SK-N-SH (cell line): Measurements from ENCODE around the gene CCDC27. TPM values are rescaled to one million over a fixed set of nuclear protein-coding genes. Genes with fewer than 3 reads are reported as not detected.

Source experiments
- CTCF ChIA-PET: fragments of 300-600, 350-600 bp; formaldehyde crosslinking; extraction: SDS; loops from one replicate; lab custom pipeline; 2021; lab: Yijun Ruan, JAX
- POLR2A ChIA-PET: fragments of 350-600 bp; sonication (Branson Sonifier 250); formaldehyde crosslinking; extraction: SDS; loops from one replicate; lab custom pipeline; 2020; ENCODE audit warnings: antibody characterized with exemption, inconsistent platforms; lab: Yijun Ruan, JAX
- DNase-seq: peaks from one replicate; pipeline ENCODE4 v3.0.0; 2012
- H2AFZ ChIP-seq: fragments of 200-600 bp; sonication (generic); 2 replicates; pipeline ENCODE4 v1.8.1; 2016; ENCODE audit warnings: antibody characterized with exemption, mild to moderate bottlenecking, low read depth
- H3F3A ChIP-seq: fragments of 200-600 bp; sonication (generic); replicated peaks from 2 replicates; pipeline ENCODE3; 2016; ENCODE audit warnings: antibody characterized with exemption, mild to moderate bottlenecking; ENCODE audit not compliant: insufficient read depth
- H3K27ac ChIP-seq, 2 experiments: fragments of 200-500 bp in 1 of 2; fragments of 200-600 bp in 1 of 2; sonication (Bioruptor generic) in 1 of 2; sonication (generic), shearing (Covaris generic) in 1 of 2; 2 replicates each; pipeline versions ENCODE4 v1.5.1 to v1.6.1; 2014 to 2016; ENCODE audit warnings: low read depth in 2 of 2, inconsistent platforms in 1 of 2, low read length in 1 of 2, mild to moderate bottlenecking in 1 of 2, mixed read lengths in 1 of 2
- H3K27me3 ChIP-seq: fragments of 200-600 bp; sonication (generic), shearing (Covaris generic); 2 replicates; pipeline ENCODE4 v1.6.1; 2016; ENCODE audit warnings: mixed run types; ENCODE audit not compliant: insufficient read depth
- H3K36me3 ChIP-seq, 2 experiments: fragments of 200-500 bp in 1 of 2; fragments of 200-600 bp in 1 of 2; sonication (Bioruptor generic) in 1 of 2; sonication (generic) in 1 of 2; replicated peaks in 1 of 2; 2 replicates each; pipeline versions ENCODE3 to v1.5.1; 2014 to 2016; ENCODE audit warnings: low read length in 1 of 2, mild to moderate bottlenecking in 1 of 2; ENCODE audit not compliant: insufficient read depth in 2 of 2, control insufficient read depth in 1 of 2
- H3K4me1 ChIP-seq, 2 experiments: fragments of 200-500 bp in 1 of 2; fragments of 200-600 bp in 1 of 2; sonication (Bioruptor generic) in 1 of 2; sonication (generic), shearing (Covaris generic) in 1 of 2; 2 replicates each; pipeline versions ENCODE4 v1.5.1 to v1.6.1; 2014 to 2016; ENCODE audit warnings: low read depth in 1 of 2, low read length in 1 of 2, mixed run types in 1 of 2; ENCODE audit not compliant: insufficient read depth in 2 of 2, control insufficient read depth in 1 of 2
- H3K4me2 ChIP-seq: fragments of 200-600 bp; sonication (generic), shearing (Covaris generic); 2 replicates; pipeline ENCODE4 v1.6.1; 2017; ENCODE audit warnings: mixed run types
- H3K4me3 ChIP-seq, 2 experiments: fragments of 200-500 bp in 1 of 2; fragments of 200-600 bp in 1 of 2; sonication (Bioruptor generic) in 1 of 2; sonication (generic), shearing (Covaris generic) in 1 of 2; 2 replicates each; pipeline versions ENCODE4 v1.5.1 to v1.8.1; 2014 to 2016; ENCODE audit warnings: low read depth in 2 of 2, inconsistent platforms in 1 of 2, low read length in 1 of 2, mild to moderate bottlenecking in 1 of 2, mixed read lengths in 1 of 2, moderate library complexity in 1 of 2
- H3K79me2 ChIP-seq: fragments of 200-600 bp; sonication (generic); 2 replicates; pipeline ENCODE4 v1.8.1; 2017; ENCODE audit warnings: mild to moderate bottlenecking; ENCODE audit not compliant: insufficient read depth
- H3K9ac ChIP-seq: fragments of 200-600 bp; sonication (generic); 2 replicates; pipeline ENCODE4 v1.6.1; 2017; ENCODE audit warnings: mixed run types
- H3K9me2 ChIP-seq: fragments of 200-600 bp; sonication (generic); 2 replicates; pipeline ENCODE4 v1.6.1; 2017; ENCODE audit warnings: mixed run types
- H3K9me3 ChIP-seq: fragments of 200-600 bp; sonication (generic); 2 replicates; pipeline ENCODE4 v1.6.1; 2017; ENCODE audit warnings: mixed run types, mild to moderate bottlenecking, moderate library complexity
- H4K20me1 ChIP-seq: fragments of 200-600 bp; sonication (generic); 2 replicates; pipeline ENCODE4 v1.6.1; 2017; ENCODE audit warnings: mild to moderate bottlenecking, mixed run types; ENCODE audit not compliant: insufficient read depth
- EZH2phosphoT487 ChIP-seq: fragments of 200-600 bp; sonication (generic); IDR thresholded peaks from 2 replicates; pipeline ENCODE4 v1.6.1; 2017; ENCODE audit warnings: low read depth, mixed run types, mild to moderate bottlenecking, antibody characterized with exemption, moderate library complexity, borderline replicate concordance
- FOSL2 ChIP-seq: IDR thresholded peaks from 2 replicates; pipeline ENCODE4 v1.4.0; 2012; ENCODE audit warnings: low read depth, mild to moderate bottlenecking, moderate library complexity, borderline replicate concordance
- FOXJ3 ChIP-seq: sonication (generic); formaldehyde crosslinking; IDR thresholded peaks from 2 replicates; pipeline ENCODE4 v1.5.1; 2020; ENCODE audit warnings: mild to moderate bottlenecking, missing genetic modification reagents
- MEF2A ChIP-seq: IDR thresholded peaks from 2 replicates; pipeline ENCODE4 v1.4.0; 2012; ENCODE audit warnings: low read depth, borderline replicate concordance
- MXI1 ChIP-seq: IDR thresholded peaks from 2 replicates; pipeline ENCODE4 v1.6.1; 2012; ENCODE audit warnings: mild to moderate bottlenecking, low read depth, low read length, improper control_type of control experiment
- NFIC ChIP-seq: IDR thresholded peaks from 2 replicates; pipeline ENCODE4 v1.4.0; 2012; ENCODE audit warnings: borderline replicate concordance
- POLR2AphosphoS5 ChIP-seq: IDR thresholded peaks from 2 replicates; pipeline ENCODE4 v1.6.1; 2012; ENCODE audit warnings: low read depth, low read length
- RAD21 ChIP-seq: IDR thresholded peaks from 2 replicates; pipeline ENCODE4 v1.6.1; 2012; ENCODE audit warnings: mild to moderate bottlenecking, low read length
- RCOR1 ChIP-seq: fragments of 150-350 bp; IDR thresholded peaks from 2 replicates; pipeline ENCODE4 v1.6.1; 2017; ENCODE audit warnings: antibody characterized with exemption, low read length
- RFX5 ChIP-seq: IDR thresholded peaks from 2 replicates; pipeline ENCODE4 v1.6.1; 2012; ENCODE audit warnings: mild to moderate bottlenecking, improper control_type of control experiment, low read length
- SIN3A ChIP-seq: IDR thresholded peaks from 2 replicates; pipeline ENCODE4 v1.6.1; 2012; ENCODE audit warnings: low read depth, mild to moderate bottlenecking, low read length, moderate library complexity, borderline replicate concordance
- SMC3 ChIP-seq: IDR thresholded peaks from 2 replicates; pipeline ENCODE4 v1.6.1; 2012; ENCODE audit warnings: low read depth, low read length, improper control_type of control experiment
- TAF1 ChIP-seq: IDR thresholded peaks from 2 replicates; pipeline ENCODE4 v1.6.1; 2012; ENCODE audit warnings: low read depth, mild to moderate bottlenecking, low read length, moderate library complexity, borderline replicate concordance
- TCF12 ChIP-seq: IDR thresholded peaks from 2 replicates; pipeline ENCODE4 v1.4.0; 2012
- TEAD4 ChIP-seq: IDR thresholded peaks from 2 replicates; pipeline ENCODE4 v1.4.0; 2012; ENCODE audit warnings: mild to moderate bottlenecking, borderline replicate concordance; ENCODE audit not compliant: insufficient read depth
- YY1 ChIP-seq: IDR thresholded peaks from 2 replicates; pipeline ENCODE4 v1.4.0; 2012; ENCODE audit warnings: low read depth, mild to moderate bottlenecking
- WGBS: methylation state at CpG from one replicate; pipeline ENCODE4 v1.1.6; 2017; ENCODE audit warnings: low lambda C conversion rate; 5-methylcytosine and 5-hydroxymethylcytosine counted together
- polyA plus RNA-seq, 3 experiments: library from polyadenylated mRNA; depleted of rRNA; stranded (reverse); fragments of >200 nt; gene quantifications; 2 replicates each; pipeline ENCODE4 v1.2.3, GENCODE V29; 2012
- TF ChIP-seq, protein P1 (sequence below): IDR thresholded peaks from 2 replicates; pipeline ENCODE4 v1.4.0; 2012; ENCODE audit warnings: low read depth
- TF ChIP-seq, protein P2 (sequence below): IDR thresholded peaks from 2 replicates; pipeline ENCODE4 v1.4.0; 2012; ENCODE audit warnings: low read depth, borderline replicate concordance

The CCDC27 gene
- polyA plus RNA-seq, 1 of the 3 experiments (the other 2 are of a cell fraction) = not detected

DNA sequence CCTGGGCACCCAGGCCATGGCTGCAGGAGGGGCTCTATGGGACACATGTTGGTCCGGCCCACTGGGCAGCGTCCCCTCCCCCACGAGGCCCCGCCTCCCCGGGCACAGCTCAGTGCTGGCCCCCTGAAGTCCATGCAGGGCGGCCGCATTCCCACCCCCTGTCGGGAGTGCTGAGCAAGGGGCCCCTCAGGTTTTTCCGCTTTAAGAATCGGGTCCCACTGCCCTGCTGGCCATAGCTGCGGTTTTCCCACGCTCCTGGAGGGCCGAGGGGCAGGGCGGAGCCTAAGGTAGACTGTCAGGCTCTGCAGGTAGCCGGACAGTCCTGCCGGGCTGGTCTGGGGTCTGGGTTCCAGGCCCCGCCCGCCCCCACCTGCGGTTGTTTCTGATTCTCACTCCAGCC, 43.5 kb upstream of the CCDC27 start:
- Histone ChIP-seq H3K4me2 (no peak overlapping the region), H3K4me3 (no peak overlapping the region), H3K27ac (no peak overlapping the region), H3K9ac (no peak overlapping the region), H2AFZ (no peak overlapping the region), H3K9me2 (no peaks in the 10 kb centered on the region), H3K36me3 (no peaks in the 10 kb centered on the region), H3K79me2 (no peaks in the 10 kb centered on the region), H3K27me3 (no peaks in the 10 kb centered on the region), H4K20me1 (no peaks in the 10 kb centered on the region), H3F3A (no peaks in the 10 kb centered on the region), H3K9me3 (no peaks in the 10 kb centered on the region), H3K4me1 (peaks cover 0 to 49% of the 10 kb centered on the region in 2 experiments; a peak in 1 of 4 replicates)
- POLR2A ChIA-PET = no interaction called here
- CTCF ChIA-PET = interaction anchor here (1.1 to 8.0 kb wide), 3 partner anchors 14 to 256 kb away, joined by 3 to 85 read pairs (median 3); no protein-coding TSS in a partner anchor
- DNase-seq = no peak
- no peak for TF ChIP-seq SMC3
- TF ChIP-seq EZH2phosphoT487 = no peak
- TF ChIP-seq SIN3A = no peak
- TF ChIP-seq FOXJ3 = no peak
- TF ChIP-seq, protein P1, sequence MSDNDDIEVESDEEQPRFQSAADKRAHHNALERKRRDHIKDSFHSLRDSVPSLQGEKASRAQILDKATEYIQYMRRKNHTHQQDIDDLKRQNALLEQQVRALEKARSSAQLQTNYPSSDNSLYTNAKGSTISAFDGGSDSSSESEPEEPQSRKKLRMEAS = no peak
- TF ChIP-seq, protein P2, sequence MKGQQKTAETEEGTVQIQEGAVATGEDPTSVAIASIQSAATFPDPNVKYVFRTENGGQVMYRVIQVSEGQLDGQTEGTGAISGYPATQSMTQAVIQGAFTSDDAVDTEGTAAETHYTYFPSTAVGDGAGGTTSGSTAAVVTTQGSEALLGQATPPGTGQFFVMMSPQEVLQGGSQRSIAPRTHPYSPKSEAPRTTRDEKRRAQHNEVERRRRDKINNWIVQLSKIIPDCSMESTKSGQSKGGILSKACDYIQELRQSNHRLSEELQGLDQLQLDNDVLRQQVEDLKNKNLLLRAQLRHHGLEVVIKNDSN = no peak
- no peak for TF ChIP-seq RFX5
- TF ChIP-seq POLR2AphosphoS5 = no peak
- TF ChIP-seq NFIC = no peak
- TF ChIP-seq YY1 = no peak
- TF ChIP-seq TAF1 = no peak
- TF ChIP-seq RAD21 = no peak
- no peak for TF ChIP-seq MXI1
- TF ChIP-seq TCF12 = no peak
- no peak for TF ChIP-seq RCOR1
- TF ChIP-seq FOSL2 = no peak
- no peak for TF ChIP-seq TEAD4
- TF ChIP-seq MEF2A = no peak
- 100% methylated on average over 2 of the region's 19 CpGs for WGBS

DNA sequence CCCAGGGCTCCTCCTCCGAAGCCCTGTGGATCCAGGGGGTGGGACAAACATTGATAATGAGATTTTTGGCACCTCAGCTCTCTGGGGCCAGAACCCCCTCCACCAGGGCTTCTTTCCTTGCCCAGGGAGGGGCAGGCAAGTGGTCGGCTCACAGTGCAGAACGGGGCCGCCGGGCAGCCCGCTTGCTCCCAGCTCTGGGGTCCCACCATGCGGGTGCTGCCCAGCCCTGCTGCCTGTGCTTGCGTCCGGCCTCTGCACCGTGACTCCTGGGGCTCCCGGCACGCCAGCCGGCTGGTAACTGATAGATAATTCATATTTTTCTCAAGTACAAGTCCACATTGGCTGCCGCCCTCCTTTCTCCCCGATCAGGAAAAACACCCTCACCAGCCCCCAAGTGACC, 42.0 kb upstream of the CCDC27 start:
- no peak overlapping the region; a peak in 1 of 4 replicates for H3K27ac ChIP-seq
- H3F3A ChIP-seq = no peaks in the 10 kb centered on the region
- H3K27me3 ChIP-seq = no peaks in the 10 kb centered on the region
- H2AFZ ChIP-seq = no peak overlapping the region
- H4K20me1 ChIP-seq = no peaks in the 10 kb centered on the region
- CTCF ChIA-PET = interaction anchor here (0.6 to 16.2 kb wide), 4 partner anchors 9 to 978 kb away, joined by 3 to 369 read pairs (median 45); no protein-coding TSS in a partner anchor
- H3K9me3 ChIP-seq = no peaks in the 10 kb centered on the region
- no peak overlapping the region for H3K4me3 ChIP-seq
- TF ChIP-seq TCF12 = no peak
- TF ChIP-seq, protein P1 = no peak
- TF ChIP-seq RAD21 = no peak
- TF ChIP-seq, all 33 proteins: peak for 0
- no peak for DNase-seq
- POLR2A ChIA-PET = interaction anchor here (1.5 kb wide), 1 partner anchor 9 kb away, joined by 4 read pairs; no protein-coding TSS in a partner anchor
- Histone ChIP-seq H3K36me3 (no peaks in the 10 kb centered on the region), H3K4me2 (no peak overlapping the region), H3K9ac (no peak overlapping the region), H3K79me2 (no peaks in the 10 kb centered on the region), H3K4me1 (peaks cover 0 to 64% of the 10 kb centered on the region in 2 experiments; a peak in 1 of 4 replicates), H3K9me2 (no peaks in the 10 kb centered on the region)
- 86% methylated on average over 10 of the region's 15 CpGs for WGBS
